Inflammatory macrophage (primary cell): ENCODE results near the gene AUTS2.

ENCODE experiments used
- DNase-seq, 2 donors: peaks; one replicate each; pipeline ENCODE4 v3.0.0-alpha.2; 2020 to 2022

Gene AUTS2

DNA sequence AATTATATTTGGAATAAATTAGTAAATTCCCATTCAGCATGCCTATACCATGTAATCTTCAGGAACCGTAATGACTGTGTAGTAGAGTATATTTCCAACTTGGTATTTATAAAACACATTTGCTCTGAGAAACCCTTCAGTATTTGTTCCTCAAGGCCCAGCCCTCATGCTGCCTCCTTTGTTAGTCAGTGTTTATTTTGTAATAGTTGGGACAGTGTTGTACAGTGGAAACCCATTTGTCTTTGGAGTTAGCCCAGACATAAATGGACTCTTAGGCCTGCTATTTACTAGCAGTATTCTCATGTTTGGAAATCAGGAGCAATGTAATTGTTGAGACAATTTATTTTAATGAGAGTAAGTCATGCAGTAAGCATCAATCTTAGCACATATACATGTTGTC is 686.9 kb downstream of the AUTS2 start:
- DNase-seq = no peak

DNA sequence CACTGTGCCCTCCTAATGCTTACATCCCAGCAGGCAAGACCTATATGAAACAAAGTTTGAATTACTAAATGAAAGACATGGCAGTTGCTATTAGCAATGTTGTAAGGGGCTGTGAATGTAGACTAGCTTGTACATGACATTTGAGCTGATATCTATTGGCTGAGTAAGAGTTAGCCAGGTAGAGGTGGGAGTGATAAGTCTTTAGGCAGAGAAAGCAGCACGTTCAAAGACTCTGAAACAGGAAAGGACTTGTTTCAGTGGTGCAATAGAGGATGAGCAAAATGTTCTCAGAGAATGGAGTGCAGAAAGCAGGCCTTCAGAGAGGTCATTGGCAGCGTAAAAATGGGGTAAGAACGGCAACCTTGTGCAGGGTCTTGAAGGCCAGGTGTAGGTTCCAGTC is 687.6 kb downstream of the AUTS2 start:
- DNase-seq = no peak

DNA sequence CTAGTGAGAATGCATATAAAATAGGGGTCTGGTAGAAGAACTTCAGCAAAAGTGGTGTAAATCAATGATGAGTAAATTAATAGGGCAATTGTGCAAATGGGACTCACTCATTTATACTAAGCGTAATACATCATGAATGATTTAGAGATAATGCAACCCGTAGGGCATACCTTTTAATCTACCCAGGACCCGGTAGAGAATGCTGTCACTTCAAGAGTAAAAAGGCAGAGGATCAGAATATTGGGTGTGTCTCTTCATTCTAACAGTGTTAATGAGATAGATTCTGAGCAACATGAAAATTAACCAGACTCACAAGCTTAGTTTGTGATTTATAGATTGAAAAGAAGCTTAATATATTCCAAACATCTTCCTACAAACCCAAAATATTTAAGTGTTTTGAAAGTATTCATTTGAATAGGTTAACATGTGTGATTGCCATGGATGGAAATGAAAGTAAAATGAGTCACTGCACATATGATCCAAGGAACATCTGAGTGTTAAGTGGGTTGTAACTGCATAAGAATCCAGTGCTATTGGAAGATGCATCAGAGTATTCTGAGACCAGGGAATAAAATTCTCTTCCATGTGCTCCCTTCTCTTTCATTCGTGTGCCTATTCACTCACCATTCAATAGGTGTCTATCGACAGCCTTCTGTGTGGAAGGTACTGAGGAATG is 690.6 kb downstream of the AUTS2 start:
- no peak for DNase-seq

DNA sequence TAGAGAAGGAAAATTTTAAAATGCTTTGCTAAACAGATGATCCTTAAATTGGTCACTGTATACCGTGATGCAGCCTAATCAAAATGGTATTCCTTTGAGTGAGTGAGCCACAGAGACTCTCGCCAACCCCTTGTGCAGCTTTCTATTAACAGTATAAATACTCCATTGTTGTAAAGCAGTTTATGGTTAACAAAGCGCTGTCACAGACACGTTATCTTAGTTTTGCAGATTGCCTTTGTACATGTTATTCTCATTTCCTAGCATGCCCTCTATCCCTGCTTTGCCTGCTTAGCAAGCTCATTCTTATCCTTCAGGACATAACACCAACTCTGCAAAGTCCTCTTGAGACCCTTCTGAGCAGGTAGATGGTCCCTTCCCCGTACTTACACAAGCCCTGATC is 694.4 kb downstream of the AUTS2 start:
- DNase-seq = no peak

DNA sequence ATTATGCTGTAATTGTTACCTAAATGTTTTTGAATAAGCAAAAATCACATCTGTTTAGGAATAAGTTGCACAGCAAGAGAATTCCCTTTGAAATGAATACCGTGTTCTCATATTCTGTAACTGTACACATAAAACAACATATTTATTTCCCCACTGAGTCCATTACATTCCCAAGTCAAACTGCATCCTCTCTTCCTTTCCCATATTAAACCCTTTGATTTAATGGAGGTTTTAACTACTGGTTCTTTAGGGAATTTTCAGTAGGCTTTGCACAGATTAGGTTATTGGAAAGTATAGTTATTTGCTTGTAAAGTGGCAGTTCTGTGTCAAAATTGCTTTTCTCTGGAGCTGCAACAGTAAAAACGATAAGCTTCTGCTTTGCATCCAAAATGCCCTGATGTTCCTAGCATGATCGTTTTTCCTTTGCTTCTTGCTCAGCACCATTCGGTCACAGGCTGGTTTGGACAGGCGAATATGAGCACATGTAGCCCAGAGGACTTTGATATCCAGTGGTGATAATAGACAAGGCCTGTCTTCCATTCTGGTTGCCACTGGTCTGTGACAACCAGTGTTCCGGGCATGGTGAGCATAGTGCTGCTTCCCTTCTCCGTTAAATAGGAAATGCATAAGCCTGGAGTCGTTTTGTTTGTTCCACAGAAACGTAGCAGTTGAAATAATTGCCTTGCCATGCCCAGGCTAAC is 696.1 kb downstream of the AUTS2 start:
- no peak for DNase-seq

DNA sequence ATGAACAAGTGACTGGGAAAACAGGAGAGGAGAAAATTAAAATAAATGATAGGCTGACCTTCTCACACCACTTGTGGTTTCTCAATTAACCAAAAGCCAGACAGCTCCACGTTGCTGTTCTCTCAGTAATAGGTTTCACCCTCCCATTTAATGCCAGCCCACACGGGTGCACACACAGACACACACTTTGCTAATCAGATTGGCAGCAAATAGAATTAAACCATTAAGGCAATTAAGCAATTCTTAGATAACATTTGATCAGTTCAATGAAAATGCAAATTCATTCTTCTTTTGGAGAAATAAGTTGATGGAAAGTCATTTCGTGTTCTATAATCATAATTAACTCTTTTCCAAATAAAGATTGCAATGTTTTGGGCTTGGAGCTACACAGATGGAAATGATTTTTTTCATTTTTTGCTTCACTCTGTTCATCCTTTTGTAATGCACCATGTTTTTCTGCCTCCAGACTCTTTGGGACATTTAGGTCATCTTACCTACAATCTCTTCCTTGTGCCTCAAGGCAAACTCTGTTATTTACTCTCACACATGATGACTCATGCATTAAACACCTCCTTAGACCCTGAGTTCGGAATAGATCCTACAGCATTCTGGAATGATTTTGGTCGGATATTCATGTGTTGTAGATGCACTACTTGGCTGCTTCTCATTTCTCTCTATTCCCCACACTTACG is 700.7 kb downstream of the AUTS2 start:
- no peak for DNase-seq

DNA sequence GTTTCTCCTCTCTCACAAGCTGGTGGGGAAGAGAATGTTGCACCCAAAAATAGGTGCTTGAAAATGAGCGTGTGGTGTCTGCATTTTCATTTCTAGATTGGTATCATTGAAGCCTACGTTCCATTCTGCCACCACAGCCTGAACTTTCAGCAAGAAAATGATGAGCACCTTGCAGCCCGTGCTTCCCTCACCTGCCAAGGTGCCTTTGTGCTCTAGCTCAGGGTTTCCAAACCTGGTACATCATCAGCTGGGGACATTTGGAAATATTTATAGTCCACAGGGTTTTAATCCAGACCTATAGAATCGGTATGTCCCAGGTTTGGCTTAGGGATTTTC is 701.2 kb downstream of the AUTS2 start:
- no peak for DNase-seq

DNA sequence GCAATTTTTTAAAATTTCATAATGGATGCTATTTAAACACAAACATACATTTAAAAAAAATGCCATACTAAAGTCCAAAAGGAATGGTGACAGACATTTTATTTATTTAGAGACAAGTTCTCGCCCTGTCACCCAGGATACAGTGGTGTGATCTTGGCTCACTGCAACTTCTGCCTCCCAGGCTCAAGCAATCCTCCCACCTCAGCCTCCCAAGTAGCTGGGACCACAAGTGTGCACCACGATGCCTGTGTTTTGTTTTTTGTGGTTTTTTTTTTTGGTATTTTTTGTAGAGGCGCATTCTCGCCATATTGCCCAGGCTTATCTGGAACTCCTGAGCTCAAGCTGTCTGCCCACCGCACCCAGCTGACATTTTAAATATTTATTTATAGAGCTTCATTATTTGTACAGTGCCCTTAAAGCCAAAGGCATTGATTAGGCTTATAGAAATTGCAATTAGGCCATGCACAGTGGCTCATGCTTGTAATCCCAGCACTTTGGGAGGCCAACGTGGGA is 703.5 kb downstream of the AUTS2 start:
- no peak for DNase-seq

DNA sequence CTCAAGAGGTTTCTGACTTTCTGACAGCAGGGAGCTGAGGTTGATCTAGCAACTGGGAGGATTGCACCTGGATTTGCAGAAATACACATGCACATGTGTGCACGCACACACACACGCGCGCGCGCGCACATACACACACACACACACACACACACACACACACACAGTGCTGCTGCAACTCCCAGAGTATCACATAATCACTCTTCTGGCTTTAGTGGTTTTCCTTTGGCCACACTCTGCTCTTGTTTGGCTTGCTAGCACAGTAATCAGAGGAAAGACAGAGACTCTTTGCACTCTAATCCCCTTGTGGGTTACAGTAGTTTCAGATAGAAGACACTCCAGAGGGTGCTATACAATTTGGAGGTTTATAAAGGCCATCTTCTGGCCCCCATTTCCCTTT is 705.0 kb downstream of the AUTS2 start:
- no peak for DNase-seq

DNA sequence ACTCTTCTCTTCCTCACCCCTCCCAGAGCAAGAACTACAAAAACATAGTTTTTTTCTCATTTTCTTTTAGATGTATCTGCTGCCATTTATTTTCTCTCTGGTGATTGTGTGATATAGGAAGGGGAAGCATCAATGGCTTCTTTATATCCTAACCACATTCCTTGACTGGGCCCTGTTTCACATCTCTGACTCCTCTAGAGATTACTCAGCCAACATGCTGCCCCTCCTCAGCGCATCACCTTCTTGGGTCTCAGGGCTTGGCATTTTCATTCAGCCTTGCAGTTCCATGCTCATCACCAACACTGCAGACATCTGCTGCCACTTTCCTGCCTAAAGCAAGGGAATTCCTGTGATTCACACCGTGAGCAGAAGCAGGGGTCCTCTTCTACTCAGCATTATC is 705.5 kb downstream of the AUTS2 start:
- DNase-seq = no peak

DNA sequence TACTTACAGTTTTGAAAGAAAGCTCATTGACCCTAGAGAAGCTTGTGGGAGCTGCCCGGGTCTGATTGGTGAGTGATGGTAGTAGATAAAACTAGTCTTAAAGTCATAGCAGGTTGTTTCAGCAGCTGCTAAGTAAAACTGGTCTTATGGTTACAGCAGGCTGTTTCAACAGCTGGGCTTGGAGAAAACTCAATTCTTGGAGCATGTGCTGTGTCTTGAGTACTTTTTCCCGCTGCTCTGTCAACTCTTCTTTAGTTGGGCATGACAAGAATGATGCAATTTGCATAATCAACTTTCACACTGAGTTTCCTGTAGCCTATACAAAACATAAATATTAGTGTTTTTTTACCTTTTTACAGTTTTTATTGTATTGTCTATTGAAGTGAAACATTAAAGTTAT is 707.9 kb downstream of the AUTS2 start:
- DNase-seq = no peak

DNA sequence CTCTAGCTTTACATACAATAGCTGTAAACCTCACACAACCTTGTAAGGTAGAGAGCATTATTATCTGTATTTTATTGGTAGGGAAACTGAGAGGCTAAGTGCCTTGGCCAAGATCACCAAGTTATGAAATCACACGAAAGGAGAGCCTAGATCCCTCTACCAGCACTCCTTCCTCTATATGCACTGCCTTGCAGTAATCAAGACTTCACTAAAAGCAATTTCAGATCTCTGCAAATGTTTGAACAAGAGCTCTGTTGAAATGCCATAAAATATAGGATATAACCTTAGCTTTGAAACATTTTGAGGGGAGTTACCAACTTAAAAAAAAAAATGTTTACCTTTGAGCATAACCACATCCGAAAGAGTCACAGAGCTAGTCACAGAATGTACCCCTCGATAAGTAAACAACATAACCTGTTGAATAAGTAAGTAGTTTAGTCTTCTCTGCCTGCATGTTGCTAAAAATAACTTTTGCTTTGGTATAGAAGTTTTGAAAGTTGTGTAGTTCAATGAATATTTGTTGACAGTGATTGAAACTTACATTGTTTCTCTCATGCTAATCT is 709.4 kb downstream of the AUTS2 start:
- no peak for DNase-seq

DNA sequence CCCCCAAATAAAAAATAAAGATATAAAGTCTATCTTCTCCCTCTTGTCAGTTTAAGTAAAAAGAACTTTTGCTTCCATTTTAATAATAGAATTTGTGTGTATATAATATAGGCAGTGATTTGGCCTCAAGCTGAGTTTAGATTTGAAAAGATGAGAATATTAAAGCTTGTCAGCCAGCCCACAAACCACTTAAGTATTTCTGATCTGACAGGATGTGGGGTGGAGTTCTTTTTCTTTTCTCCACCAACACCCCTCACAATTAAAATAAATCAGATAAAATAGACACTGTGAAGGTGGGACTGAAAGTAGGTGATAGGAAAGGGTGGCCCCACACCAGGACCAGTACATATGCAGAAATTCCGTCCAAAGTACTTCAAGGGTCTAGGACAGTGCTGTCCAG is 714.1 kb downstream of the AUTS2 start:
- DNase-seq = no peak

DNA sequence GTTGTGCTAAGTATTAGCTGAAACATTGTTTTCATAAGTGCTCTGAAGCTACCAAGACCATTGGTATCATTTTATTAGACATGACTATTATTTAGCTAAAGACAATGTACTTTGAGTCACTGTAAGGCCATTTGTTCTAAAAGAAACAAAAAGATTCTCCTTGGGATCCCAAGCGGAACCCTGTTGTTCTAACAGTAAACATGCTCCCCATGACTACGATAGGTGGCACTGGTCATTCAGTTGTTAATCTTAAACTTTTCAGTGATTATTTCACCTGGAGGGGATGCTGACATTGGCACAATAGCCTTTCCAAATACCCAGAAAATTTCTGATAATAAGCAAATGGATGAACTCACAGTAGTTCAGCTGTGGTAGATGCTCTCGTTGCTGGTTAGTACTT is 715.0 kb downstream of the AUTS2 start:
- no peak for DNase-seq

DNA sequence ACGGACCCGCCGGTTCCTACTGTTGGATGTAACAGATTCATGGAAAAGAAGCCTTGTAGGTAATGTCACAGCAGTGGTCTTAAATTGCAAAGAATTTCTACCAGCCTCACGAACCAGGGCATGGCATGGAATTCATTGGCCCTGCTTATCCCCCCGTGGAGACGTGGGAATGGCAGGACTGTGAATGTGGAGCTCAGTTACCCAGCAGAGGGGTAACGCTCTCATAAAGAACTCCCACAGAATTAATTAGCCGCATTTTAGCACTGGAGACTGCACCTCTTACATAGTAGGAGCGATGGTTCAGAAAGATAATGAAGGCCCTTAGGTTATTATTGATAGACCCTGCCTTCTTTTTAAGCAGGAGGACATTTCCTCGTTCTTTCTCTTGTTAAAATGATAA is 715.4 kb downstream of the AUTS2 start:
- no peak for DNase-seq

DNA sequence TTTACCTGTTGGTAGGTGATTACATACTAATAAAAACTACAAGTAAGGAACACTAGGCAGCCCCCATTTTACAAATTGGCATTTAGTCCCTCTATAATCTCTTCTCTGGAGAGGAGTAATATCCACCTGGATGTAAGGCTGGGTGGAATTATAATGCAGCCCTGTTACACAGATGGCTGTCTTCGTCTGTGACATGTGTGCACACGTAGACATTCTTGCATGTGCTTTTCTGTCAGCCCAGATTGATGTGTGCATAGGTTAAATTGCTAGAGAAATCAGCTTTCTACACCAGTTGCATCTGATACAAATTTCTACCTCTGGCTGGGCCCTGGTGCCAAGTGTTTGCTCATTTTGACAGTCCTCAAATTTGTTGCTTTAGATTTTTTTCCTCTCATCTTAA is 715.9 kb downstream of the AUTS2 start:
- no peak for DNase-seq

DNA sequence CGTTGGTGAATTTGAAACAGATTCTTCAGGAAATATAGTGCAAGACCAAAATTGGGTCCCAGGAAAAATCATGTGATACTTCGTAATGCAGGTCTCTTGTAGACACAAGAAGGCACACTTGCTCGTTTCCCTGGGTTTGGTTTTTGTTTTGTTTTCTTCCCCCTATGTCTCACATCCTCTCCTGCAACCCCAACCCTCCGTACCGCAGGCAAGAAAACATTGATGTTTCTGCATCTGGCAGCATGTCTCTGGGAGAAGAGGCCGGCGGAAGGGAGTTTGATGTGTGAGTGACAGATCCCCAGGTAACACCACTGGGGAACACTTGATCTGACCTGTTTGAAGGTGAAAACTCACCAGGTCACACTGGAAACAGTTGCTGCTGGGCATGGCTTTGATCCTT is 718.5 kb downstream of the AUTS2 start:
- no peak for DNase-seq

DNA sequence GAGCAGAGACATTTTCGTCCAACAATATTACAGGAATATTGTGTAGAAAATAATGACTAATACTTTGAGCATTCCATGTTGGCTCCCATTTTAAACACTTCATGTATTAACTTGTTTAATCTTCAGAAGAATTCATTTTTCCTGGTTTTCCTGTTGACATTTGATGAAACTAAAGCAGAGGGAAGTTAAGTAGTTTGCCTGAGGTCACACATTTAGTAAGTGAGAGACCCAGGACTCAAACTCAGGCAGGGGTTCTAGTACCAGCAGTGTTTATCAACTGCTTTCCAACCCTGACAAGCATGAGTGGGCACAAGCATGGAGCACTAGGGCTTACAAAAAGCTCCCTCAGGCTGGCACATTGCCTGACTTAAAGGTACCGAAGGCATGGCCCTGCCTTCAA is 719.1 kb downstream of the AUTS2 start:
- no peak for DNase-seq

DNA sequence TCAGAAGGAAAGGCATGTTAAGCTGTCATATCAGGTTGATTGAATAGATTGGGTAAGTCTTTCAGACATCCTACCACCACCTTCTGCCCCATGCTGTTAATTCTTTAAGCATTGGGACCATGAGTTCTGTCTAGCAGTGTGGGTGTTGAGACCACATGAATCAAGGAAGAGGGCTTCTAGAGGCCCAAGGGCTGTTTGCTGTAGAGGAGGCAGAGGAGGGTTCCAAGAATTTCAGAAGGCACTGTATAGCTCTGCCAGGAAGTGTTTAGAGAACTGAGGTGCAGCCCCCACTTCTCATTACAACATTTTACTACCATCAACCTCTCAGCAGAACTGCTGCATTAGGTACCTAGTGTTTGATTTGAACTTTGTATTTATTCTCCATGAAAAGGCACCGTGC is 720.2 kb downstream of the AUTS2 start:
- no peak for DNase-seq

DNA sequence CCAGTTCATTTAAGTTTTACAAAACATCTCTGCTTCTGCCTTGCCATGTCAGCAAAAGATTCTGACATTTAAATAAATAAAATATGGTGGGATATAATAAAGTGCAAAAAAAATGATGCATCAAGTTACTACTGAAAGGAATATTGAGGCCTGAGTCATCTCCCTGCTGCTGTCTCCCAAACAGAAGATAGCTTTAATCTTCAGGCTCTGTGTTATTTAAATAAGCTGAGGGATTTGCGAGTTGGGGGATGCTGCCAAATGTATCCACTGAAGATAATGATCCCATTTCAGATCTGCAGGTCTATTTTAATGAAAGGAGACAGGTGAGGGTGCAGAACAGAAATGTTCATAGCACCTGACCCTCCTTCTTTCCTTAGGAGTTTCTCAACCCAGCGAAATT is 720.8 kb downstream of the AUTS2 start:
- DNase-seq = no peak

DNA sequence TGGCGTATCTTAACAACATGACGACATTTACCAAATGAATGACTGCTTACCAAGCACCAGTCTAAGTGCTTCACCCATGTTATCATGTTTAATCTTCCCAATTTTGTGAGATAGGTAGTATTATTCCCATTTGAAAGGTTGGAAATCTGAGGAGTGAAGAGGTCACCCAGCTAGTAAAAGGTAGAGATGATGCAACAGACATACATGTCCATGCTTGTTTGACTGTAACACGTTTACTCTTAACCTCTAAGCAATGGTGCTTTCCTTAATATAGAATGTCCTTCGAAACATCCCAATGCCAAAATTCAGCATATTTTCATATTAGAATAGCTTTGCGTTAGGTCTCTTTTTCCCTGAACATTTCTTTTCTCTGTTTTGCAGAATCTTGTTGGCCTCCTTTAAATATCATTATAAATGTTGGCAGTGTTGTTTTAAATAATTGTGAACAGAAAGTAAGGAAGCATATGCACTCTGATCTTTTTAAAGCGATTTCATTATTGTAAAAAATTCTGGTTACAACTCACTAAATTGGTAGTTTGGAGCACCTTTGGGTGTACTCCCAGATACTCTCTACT is 722.8 kb downstream of the AUTS2 start:
- no peak for DNase-seq

DNA sequence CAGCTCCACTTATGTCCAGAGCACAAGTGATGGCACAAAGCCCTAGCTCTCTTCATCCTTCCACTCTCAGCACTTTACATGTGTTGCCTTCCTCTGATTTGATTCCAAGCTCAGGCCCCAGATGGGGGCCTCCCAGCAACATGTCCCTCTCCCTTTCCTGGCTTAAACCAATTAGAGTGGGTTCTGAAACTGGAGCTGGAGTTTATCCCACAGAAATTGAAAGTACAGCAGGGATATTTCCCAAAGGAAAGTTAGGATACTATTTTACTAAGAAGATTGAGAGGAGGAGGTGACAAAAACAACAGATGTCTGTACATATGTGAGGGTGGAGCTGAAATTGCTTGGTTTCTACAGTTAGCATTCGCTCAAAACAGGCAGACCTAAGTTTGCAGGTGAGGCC is 724.6 kb downstream of the AUTS2 start:
- DNase-seq = no peak

DNA sequence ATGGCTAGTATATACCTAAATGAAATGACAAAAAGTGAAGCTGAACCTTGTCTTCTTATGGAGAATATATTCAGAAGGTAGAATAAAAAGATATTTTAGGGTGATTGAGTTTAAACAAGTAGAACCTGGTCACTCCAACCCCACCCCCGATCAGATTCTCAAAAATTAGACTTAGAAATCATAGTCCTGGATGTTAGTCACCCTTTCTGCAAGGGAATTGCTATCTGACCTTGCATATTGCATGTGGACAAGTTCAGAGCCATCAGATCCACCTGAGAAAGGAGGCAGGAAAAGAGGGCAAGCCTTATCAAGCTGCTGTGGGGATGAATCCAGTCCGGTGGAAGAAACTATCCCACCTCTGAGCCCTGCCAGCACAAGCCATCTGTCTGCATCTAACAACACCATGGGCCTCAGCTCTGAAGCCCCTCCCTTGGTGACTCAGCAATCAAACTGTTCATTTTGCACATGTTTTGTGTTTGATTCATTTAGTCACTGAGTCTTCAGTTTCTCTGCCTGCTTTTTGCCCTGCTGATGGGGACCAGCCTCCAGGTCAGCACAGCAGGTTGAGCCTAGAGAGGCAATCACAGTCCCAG is 727.3 kb downstream of the AUTS2 start:
- DNase-seq = no peak
